HUES6 (cell line): ENCODE data around the gene PGBD5.

ENCODE experiments used
- H3K27ac ChIP-seq: 2 replicates; pipeline ENCODE4 v1.7.0; 2013; ENCODE audit warnings: low read depth, mild to moderate bottlenecking, low read length, inconsistent platforms
- H3K27me3 ChIP-seq: 2 replicates; pipeline ENCODE4 v1.6.1; 2013; ENCODE audit warnings: low read length; ENCODE audit not compliant: control insufficient read depth, insufficient read depth
- H3K36me3 ChIP-seq: 2 replicates; pipeline ENCODE4 v1.6.1; 2013; ENCODE audit warnings: low read length; ENCODE audit not compliant: control insufficient read depth, insufficient read depth
- H3K4me1 ChIP-seq: 2 replicates; pipeline ENCODE4 v1.6.1; 2013; ENCODE audit warnings: low read length; ENCODE audit not compliant: control insufficient read depth, insufficient read depth
- H3K4me3 ChIP-seq: 2 replicates; pipeline ENCODE4 v1.5.1; 2013; ENCODE audit warnings: low read depth, low read length
- H3K9ac ChIP-seq: one replicate; pipeline ENCODE4 v1.6.1; 2013; ENCODE audit warnings: mild to moderate bottlenecking, low read length
- H3K9me3 ChIP-seq: 2 replicates; pipeline ENCODE4 v1.6.1; 2013; ENCODE audit warnings: low read depth, low read length; ENCODE audit not compliant: control insufficient read depth, insufficient read depth

PGBD5 gene

DNA sequence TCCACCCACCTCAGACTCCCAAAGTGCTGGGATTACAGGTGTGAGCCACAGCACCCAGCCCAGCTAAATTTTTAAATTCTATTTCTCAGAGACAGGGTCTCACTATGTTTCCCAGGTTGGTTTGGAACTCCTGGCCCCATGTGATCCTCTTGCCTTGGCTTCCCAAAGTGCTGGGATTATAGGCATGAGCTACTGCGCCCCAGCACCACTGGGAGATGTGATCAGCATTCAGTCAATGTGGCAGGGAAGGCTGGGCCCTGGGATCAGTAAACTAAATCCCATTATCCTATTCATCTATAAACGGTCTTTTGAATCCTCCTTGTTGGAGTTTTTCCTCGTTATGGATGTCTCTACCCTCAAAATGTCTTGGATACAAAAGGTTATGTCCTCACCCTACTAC, 113.5 kb downstream of the PGBD5 start:
- H3K9ac ChIP-seq = no peak overlapping the region
- no peaks in the 10 kb centered on the region for H3K27me3 ChIP-seq
- H3K36me3 ChIP-seq = no peaks in the 10 kb centered on the region
- no peak overlapping the region for H3K27ac ChIP-seq
- no peak overlapping the region for H3K4me3 ChIP-seq
- H3K9me3 ChIP-seq = no peaks in the 10 kb centered on the region
- H3K4me1 ChIP-seq = no peaks in the 10 kb centered on the region

DNA sequence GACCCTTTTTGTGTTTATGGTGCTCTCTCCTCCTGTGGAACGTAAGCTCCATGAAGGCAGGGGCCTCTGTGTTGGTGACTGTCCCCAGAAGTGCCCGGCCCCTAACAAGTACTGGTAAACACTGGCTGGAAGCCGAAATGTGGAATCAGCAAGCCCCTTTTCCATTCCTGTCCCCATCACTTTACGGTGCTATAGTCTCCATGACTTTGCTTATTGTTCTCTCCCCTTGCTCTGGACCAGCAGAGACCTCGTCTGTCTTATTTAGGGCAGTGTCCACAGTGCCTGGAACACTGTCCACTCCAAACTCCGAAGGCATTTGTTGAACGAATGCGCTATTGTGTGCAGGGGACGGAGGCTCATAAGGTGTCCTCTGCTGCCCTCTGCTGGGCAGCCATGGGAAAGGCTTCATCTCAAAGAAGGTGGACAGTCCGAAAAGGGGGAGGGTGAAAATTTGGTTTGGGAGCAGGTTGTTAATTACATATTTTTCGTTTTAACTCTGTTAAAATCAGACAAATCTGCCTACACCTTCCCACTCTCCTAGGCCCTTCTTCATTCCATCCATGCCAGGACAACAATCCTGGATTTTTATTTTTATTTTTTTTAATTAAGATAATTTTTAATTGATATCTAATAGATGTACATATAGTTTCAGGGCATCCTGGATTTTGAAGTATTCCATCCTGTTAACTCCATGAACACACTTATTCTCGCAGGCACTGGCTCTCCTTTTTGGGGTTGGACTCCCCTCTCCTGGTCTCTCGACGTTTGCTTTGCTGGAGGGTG, 115.6 kb downstream of the PGBD5 start:
- Histone ChIP-seq H3K27ac (no peak overlapping the region), H3K27me3 (no peaks in the 10 kb centered on the region), H3K9me3 (no peaks in the 10 kb centered on the region), H3K4me1 (no peaks in the 10 kb centered on the region), H3K4me3 (no peak overlapping the region), H3K36me3 (no peaks in the 10 kb centered on the region), H3K9ac (no peak overlapping the region)

DNA sequence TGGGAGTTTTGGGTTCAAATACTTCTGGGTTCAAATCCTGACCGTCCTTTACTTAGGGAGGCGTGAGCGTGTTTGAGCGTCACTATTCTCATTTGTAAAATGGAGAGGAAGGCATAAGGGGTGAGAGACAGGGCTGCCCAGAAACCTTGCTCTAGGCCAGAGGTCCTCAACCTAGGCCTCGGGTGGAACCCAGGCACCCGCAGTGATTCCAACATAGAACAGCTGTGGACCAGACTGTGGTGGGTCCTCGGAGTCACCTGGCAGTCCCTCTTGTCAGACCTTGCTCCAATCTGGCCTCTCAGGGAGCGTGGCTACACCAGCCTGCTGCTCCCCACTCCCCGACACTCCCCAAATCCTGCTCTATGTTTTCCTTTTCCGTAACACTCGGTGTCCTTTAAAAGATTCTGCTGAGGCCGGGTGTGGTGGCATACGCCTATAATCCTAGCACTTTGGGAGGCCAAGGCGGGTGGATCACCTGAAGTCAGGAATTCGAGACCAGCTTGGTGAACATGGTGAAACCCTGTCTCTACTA, 116.4 kb downstream of the PGBD5 start:
- no peaks in the 10 kb centered on the region for H3K27me3 ChIP-seq
- no peak overlapping the region for H3K9ac ChIP-seq
- no peaks in the 10 kb centered on the region for H3K36me3 ChIP-seq
- no peak overlapping the region for H3K27ac ChIP-seq
- H3K4me3 ChIP-seq = no peak overlapping the region
- no peaks in the 10 kb centered on the region for H3K9me3 ChIP-seq
- no peaks in the 10 kb centered on the region for H3K4me1 ChIP-seq

DNA sequence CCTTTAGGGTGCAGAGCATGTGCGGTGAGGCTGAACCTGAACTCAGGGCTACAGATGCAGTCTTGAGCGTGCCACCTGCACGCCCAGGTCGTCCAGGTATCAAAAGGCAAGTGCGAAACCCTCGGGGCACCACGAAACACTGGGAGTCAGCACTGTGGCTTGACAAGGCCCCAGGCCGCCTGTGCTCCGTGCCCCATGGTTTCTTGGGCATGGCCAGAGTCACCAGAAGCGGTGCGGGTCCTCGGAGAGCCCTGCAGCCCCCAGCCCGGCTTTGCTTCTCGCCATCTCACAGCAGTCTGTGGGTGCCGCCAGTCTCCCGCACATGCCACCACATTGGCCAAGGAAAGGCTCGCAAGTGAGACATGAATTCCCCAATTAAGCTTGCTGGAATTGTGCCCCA, 117.3 kb downstream of the PGBD5 start:
- no peaks in the 10 kb centered on the region for H3K4me1 ChIP-seq
- no peaks in the 10 kb centered on the region for H3K9me3 ChIP-seq
- H3K36me3 ChIP-seq = no peaks in the 10 kb centered on the region
- H3K9ac ChIP-seq = no peak overlapping the region
- H3K27me3 ChIP-seq = no peaks in the 10 kb centered on the region
- no peak overlapping the region for H3K27ac ChIP-seq
- no peak overlapping the region for H3K4me3 ChIP-seq

DNA sequence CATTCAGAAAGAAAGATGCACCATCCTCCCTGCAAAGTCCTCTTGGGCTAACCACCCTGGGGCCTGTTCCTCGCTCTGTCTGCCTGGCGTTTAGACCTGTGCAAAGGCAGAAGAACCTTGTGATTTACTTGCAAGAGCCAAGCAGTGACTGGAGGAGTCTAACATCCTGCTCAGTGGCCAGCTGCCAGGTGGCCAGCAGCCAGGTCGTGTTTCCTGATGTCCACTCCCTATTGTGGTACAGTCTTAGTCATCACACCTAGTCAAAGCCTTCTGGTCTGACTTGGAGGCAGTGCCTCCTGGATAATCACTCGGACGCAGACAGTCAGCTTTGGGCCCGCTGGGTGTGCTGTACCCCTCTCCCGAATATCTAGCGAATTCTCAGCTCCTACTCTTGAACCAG, 118.1 kb downstream of the PGBD5 start:
- no peak overlapping the region for H3K4me3 ChIP-seq
- H3K27me3 ChIP-seq = no peaks in the 10 kb centered on the region
- H3K9ac ChIP-seq = no peak overlapping the region
- no peak overlapping the region for H3K27ac ChIP-seq
- H3K9me3 ChIP-seq = no peaks in the 10 kb centered on the region
- H3K36me3 ChIP-seq = no peaks in the 10 kb centered on the region
- H3K4me1 ChIP-seq = no peaks in the 10 kb centered on the region

DNA sequence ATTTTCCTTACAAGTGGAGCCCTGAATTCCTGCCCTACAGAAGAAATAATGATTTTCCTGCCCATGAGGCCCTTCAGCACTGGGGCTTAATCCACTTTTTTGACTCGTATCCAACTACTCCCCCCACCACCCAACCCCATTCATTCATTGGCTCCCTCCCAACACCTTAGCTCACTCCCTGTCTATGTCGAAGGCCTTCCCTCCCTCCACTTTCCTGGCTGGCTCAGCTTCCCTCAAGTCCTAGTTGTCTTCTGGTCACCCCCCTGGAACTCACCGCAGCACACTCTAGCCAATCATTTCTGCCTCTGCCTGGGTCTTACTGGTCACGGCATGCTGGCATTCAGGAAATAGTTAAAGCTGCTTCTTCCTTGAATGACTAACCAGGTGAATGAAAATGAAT, 118.9 kb downstream of the PGBD5 start:
- Histone ChIP-seq H3K9me3 (no peaks in the 10 kb centered on the region), H3K9ac (no peak overlapping the region), H3K27me3 (no peaks in the 10 kb centered on the region), H3K36me3 (no peaks in the 10 kb centered on the region), H3K4me3 (no peak overlapping the region), H3K4me1 (no peaks in the 10 kb centered on the region), H3K27ac (no peak overlapping the region)

DNA sequence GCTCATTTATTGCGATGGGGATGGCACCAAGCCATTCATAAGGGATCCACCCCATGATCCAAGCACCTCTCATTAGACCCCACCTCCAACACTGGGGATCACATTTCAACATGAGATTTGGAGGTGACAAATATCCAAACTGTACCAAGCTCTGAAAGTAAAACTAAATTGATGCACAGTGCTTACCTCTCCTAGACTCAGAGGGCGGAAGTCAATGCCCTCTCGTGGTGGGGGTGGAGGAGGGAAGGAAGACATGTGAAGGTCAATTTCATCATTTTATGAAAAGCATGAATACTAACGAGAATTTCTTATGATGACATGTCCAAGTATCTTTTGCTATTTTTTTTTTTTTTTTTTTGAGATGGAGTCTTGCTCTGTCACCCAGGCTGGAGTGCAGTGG, 120.0 kb downstream of the PGBD5 start:
- Histone ChIP-seq H3K4me3 (no peak overlapping the region), H3K9ac (no peak overlapping the region), H3K4me1 (no peaks in the 10 kb centered on the region), H3K27ac (no peak overlapping the region), H3K9me3 (no peaks in the 10 kb centered on the region), H3K36me3 (no peaks in the 10 kb centered on the region), H3K27me3 (no peaks in the 10 kb centered on the region)

DNA sequence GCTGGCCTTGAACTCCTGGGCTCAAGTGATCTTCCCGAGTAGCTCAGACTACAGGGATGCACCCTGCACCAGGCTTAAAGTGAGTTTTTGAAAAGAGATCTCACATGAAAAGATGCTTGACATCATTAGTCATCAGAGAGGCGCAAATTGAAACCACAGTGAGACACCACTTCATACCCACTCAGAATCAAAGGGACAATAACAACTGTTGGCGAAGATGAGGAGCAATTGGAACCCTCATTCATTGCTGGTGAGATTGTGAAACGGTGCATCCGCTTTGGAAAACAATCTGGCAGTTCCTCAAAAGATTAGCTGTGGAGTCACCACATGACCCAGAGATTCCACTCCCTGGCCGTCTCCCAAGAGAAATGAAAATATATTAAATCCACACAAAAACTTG, 122.3 kb downstream of the PGBD5 start:
- Histone ChIP-seq H3K4me3 (no peak overlapping the region), H3K27ac (no peak overlapping the region), H3K27me3 (no peaks in the 10 kb centered on the region), H3K36me3 (no peaks in the 10 kb centered on the region), H3K9me3 (no peaks in the 10 kb centered on the region), H3K4me1 (no peaks in the 10 kb centered on the region), H3K9ac (no peak overlapping the region)

DNA sequence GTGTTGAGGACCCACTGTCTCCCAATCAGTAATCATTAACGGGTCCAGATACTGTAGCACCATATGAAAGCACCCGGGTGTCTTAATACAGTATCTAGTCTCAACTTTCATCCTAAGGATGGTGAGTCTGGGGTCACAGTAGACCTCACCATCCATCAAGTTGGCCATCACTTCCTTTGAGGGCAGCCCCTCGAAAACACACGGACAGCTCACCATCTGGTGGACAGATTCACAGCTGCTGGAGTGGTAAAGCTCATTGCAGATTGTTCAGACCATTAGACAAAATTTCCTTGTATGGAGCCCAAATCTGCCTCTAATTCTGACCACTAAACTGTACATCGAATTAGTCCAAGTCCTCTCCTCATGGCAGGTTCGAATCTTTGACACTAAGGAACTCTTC, 123.1 kb downstream of the PGBD5 start:
- H3K27ac ChIP-seq = no peak overlapping the region
- H3K9me3 ChIP-seq = no peaks in the 10 kb centered on the region
- no peaks in the 10 kb centered on the region for H3K4me1 ChIP-seq
- no peak overlapping the region for H3K9ac ChIP-seq
- no peaks in the 10 kb centered on the region for H3K36me3 ChIP-seq
- H3K4me3 ChIP-seq = no peak overlapping the region
- H3K27me3 ChIP-seq = no peaks in the 10 kb centered on the region

DNA sequence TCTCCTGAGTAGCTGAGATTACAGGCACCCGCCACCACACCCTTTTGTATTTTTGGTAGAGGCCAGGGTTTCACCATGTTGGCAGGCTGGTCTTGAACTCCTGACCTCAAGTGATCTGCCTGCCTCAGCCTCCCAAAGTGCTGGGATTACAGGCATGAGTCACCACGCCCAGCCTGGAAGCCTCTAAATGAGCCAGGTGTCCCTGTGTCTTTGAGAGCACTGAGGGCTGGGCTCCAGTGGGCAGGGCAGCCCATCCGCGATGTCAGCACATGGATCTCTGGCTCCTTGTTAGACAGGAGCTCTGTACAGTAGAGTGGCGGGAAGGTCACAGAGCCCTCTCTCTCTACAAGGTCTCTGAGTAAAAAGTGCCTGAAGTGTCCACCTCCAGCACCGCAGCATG, 124.3 kb downstream of the PGBD5 start:
- H3K27ac ChIP-seq = no peak overlapping the region
- H3K9ac ChIP-seq = no peak overlapping the region
- H3K36me3 ChIP-seq = no peaks in the 10 kb centered on the region
- no peaks in the 10 kb centered on the region for H3K4me1 ChIP-seq
- H3K27me3 ChIP-seq = no peaks in the 10 kb centered on the region
- no peak overlapping the region for H3K4me3 ChIP-seq
- no peaks in the 10 kb centered on the region for H3K9me3 ChIP-seq

DNA sequence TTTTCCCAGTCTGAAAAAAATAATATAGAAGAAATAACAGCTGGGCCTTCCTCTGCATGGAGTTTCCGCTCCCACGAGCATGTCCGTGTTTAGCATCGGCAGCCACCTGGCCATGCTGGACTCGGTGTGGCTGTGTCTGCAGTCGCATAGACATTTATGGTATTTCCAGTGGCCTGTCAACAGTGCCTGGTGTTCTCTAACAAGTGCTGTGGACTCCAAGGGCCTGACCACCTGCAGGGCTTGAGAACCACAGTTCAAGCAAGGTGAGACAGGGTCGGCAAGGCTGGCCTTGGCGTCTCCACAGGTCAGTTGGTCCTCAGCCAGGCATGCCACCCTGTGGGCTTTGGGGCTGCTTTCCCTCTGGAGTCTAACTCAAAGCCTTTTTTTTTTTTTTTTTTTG, 124.8 kb downstream of the PGBD5 start:
- Histone ChIP-seq H3K4me1 (no peaks in the 10 kb centered on the region), H3K27me3 (no peaks in the 10 kb centered on the region), H3K27ac (no peak overlapping the region), H3K9me3 (no peaks in the 10 kb centered on the region), H3K4me3 (no peak overlapping the region), H3K36me3 (no peaks in the 10 kb centered on the region), H3K9ac (no peak overlapping the region)
